Neural progenitor cell (in vitro differentiated cells): ENCODE measurements around the gene TNIK. TPM values are rescaled to one million over a fixed set of nuclear protein-coding genes. Genes with fewer than 3 reads are reported as not detected.

Experiments
- DNase-seq: peaks from one replicate; pipeline ENCODE4 v3.0.0-alpha.2; 2016; ENCODE audit warnings: low spot score
- H2AFZ ChIP-seq: fragments of 200-600 bp; sonication (generic); replicated peaks from 2 replicates; pipeline ENCODE4 v1.6.1; 2016; ENCODE audit warnings: antibody characterized with exemption
- H3F3A ChIP-seq: fragments of 200-600 bp; sonication (generic); 2 replicates; pipeline ENCODE4 v1.6.1; 2016; ENCODE audit warnings: antibody characterized with exemption, low read depth
- H3K27ac ChIP-seq: fragments of 200-600 bp; sonication (generic); 2 replicates; pipeline ENCODE4 v1.5.1; 2016; ENCODE audit warnings: mild to moderate bottlenecking
- H3K27me3 ChIP-seq: fragments of 200-600 bp; sonication (generic); 2 replicates; pipeline ENCODE4 v1.6.1; 2016; ENCODE audit warnings: mild to moderate bottlenecking, moderate library complexity
- H3K36me3 ChIP-seq: fragments of 200-600 bp; sonication (generic); 2 replicates; pipeline ENCODE4 v1.5.1; 2016
- H3K4me1 ChIP-seq: fragments of 200-600 bp; sonication (generic); 2 replicates; pipeline ENCODE4 v1.6.1; 2016; ENCODE audit warnings: mixed run types
- H3K4me2 ChIP-seq: fragments of 200-600 bp; sonication (generic); 2 replicates; pipeline ENCODE4 v1.6.1; 2016
- H3K4me3 ChIP-seq: fragments of 200-600 bp; sonication (generic); 2 replicates; pipeline ENCODE4 v1.5.1; 2016
- H3K79me2 ChIP-seq: fragments of 200-600 bp; sonication (generic); 2 replicates; pipeline ENCODE4 v1.6.1; 2016; ENCODE audit warnings: low read depth
- H3K9ac ChIP-seq: fragments of 200-600 bp; sonication (generic); 2 replicates; pipeline ENCODE4 v1.6.1; 2016
- H3K9me3 ChIP-seq: fragments of 200-600 bp; sonication (generic); 2 replicates; pipeline ENCODE4 v1.5.1; 2016; ENCODE audit warnings: low read depth
- H4K20me1 ChIP-seq: fragments of 200-600 bp; sonication (generic); 2 replicates; pipeline ENCODE4 v1.6.1; 2016; ENCODE audit warnings: low read depth
- H3K27ac Mint-ChIP-seq: 3 replicates; pipeline ENCODE4 v1.8.0; 2021; ENCODE audit warnings: mixed read lengths
- H3K27me3 Mint-ChIP-seq: 2 replicates; pipeline ENCODE4 v1.8.0; 2022; ENCODE audit warnings: low read depth, mild to moderate bottlenecking, inconsistent platforms, moderate library complexity, mixed read lengths; ENCODE audit not compliant: insufficient read depth
- H3K36me3 Mint-ChIP-seq: 3 replicates; pipeline ENCODE4 v1.8.0; 2021; ENCODE audit warnings: mixed read lengths
- H3K4me1 Mint-ChIP-seq: 3 replicates; pipeline ENCODE4 v1.8.0; 2021; ENCODE audit warnings: mixed read lengths
- H3K4me3 Mint-ChIP-seq: 3 replicates; pipeline ENCODE4 v1.8.0; 2021; ENCODE audit warnings: mild to moderate bottlenecking, moderate library complexity, mixed read lengths
- H3K9me3 Mint-ChIP-seq: 3 replicates; pipeline ENCODE4 v1.8.0; 2020; ENCODE audit warnings: mixed read lengths
- CTCF ChIP-seq: fragments of 200-600 bp; sonication (generic); IDR thresholded peaks from 2 replicates; pipeline ENCODE4 v1.5.1; 2017; ENCODE audit warnings: antibody characterized with exemption, mild to moderate bottlenecking
- EZH2 ChIP-seq: fragments of 200-600 bp; sonication (generic); IDR thresholded peaks from 2 replicates; pipeline ENCODE4 v1.6.1; 2017; ENCODE audit warnings: antibody characterized with exemption, mild to moderate bottlenecking, moderate library complexity
- EZH2phosphoT487 ChIP-seq: fragments of 200-600 bp; sonication (generic); IDR thresholded peaks from 2 replicates; pipeline ENCODE4 v1.6.1; 2017; ENCODE audit warnings: antibody characterized with exemption
- total RNA-seq: library from RNA; depleted of rRNA; stranded (reverse); fragments of >200 nt; gene quantifications from 2 replicates; pipeline ENCODE4 v1.2.3, GENCODE V29; 2015; ENCODE audit warnings: low replicate concordance

TNIK gene
- 3.0 and 5.0 TPM in 2 replicates for total RNA-seq

GRCh38 chr3:171459942-171460724 lies at the start of gene TNIK:
TNIK (minus strand) TSS chr3:171460405; CDS start chr3:171460063, 342 bp downstream.
- Histone ChIP-seq H3K4me1 (peaks cover 22% of the 10 kb centered on the region), H3K4me3 (peak within 1 kb of the TSS; percentile 61), H4K20me1 (peaks cover 4% of the 10 kb centered on the region), H3K9ac (no peak within 1 kb of the TSS), H3K27me3 (peaks cover 60% of the 10 kb centered on the region), H3K4me2 (peak within 1 kb of the TSS; percentile 86), H3K27ac (no peak within 1 kb of the TSS), H3K9me3 (no peaks in the 10 kb centered on the region), H2AFZ (peak within 1 kb of the TSS; percentile 93), H3K79me2 (peaks cover 8% of the 10 kb centered on the region), H3F3A (peaks cover 29% of the 10 kb centered on the region), H3K36me3 (no peaks in the 10 kb centered on the region)
- Mint-ChIP-seq H3K4me3 (peak within 1 kb of the TSS; percentile 99), H3K9me3 (peaks cover 3% of the 10 kb centered on the region), H3K4me1 (peaks cover 45% of the 10 kb centered on the region), H3K27ac (peak within 1 kb of the TSS; percentile 89), H3K27me3 (peaks cover 5% of the 10 kb centered on the region), H3K36me3 (no peaks in the 10 kb centered on the region)
- TF ChIP-seq EZH2 (no peak), CTCF (peak; percentile 29)
- DNase-seq: peak; percentile 83

DNA sequence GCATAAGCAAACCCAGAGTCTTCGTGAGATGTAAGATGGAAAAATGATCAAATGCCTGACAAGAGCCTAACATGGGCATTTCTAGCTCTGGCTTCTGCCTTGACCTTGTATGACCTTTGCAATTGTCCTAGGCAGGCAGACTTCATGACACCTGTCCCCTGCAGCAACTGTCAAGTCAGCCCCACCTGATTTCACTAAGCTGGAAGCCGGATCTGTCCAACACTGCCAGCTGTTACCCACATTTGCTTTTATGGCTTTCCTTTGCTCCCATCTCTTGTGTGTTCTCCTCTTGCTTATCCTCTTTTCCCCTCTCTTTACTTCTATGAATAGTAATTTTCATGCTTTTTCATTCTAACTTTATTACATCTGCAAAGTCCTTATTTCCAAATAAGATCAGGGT lies 48.5 kb upstream of the TNIK start:
- H3K79me2 ChIP-seq: no peaks in the 10 kb centered on the region
- no peak overlapping the region for H3K4me2 ChIP-seq
- no peaks in the 10 kb centered on the region for H4K20me1 ChIP-seq
- no peaks in the 10 kb centered on the region for H3K27me3 ChIP-seq
- H3K9me3 Mint-ChIP-seq: no peaks in the 10 kb centered on the region
- no peak for TF ChIP-seq EZH2phosphoT487
- peaks cover 2% of the 10 kb centered on the region for H3K27me3 Mint-ChIP-seq
- DNase-seq: no peak
- H3K9me3 ChIP-seq: no peaks in the 10 kb centered on the region
- no peak overlapping the region for H3K9ac ChIP-seq
- H3K36me3 ChIP-seq: no peaks in the 10 kb centered on the region
- no peak overlapping the region for H3K27ac ChIP-seq
- no peak overlapping the region for H3K4me3 ChIP-seq
- H3K4me1 ChIP-seq: no peaks in the 10 kb centered on the region
- no peak overlapping the region for H2AFZ ChIP-seq
- H3K4me1 Mint-ChIP-seq: no peaks in the 10 kb centered on the region
- H3K4me3 Mint-ChIP-seq: no peak overlapping the region
- no peaks in the 10 kb centered on the region for H3F3A ChIP-seq
- H3K36me3 Mint-ChIP-seq: no peaks in the 10 kb centered on the region
- H3K27ac Mint-ChIP-seq: no peak overlapping the region

GRCh38 chr3:171508206-171508605 lies 48.0 kb upstream of the TNIK start:
- H3K79me2 ChIP-seq: no peaks in the 10 kb centered on the region
- TF ChIP-seq EZH2phosphoT487: no peak
- no peak for TF ChIP-seq EZH2
- no peak for TF ChIP-seq CTCF
- Mint-ChIP-seq H3K4me1 (no peaks in the 10 kb centered on the region), H3K27me3 (peaks cover 2% of the 10 kb centered on the region), H3K27ac (no peak overlapping the region), H3K36me3 (no peaks in the 10 kb centered on the region), H3K9me3 (no peaks in the 10 kb centered on the region), H3K4me3 (no peak overlapping the region)
- H3K36me3 ChIP-seq: no peaks in the 10 kb centered on the region
- H3K4me1 ChIP-seq: no peaks in the 10 kb centered on the region
- H3F3A ChIP-seq: no peaks in the 10 kb centered on the region
- no peak overlapping the region for H3K9ac ChIP-seq
- DNase-seq: no peak
- H3K27me3 ChIP-seq: no peaks in the 10 kb centered on the region
- H3K27ac ChIP-seq: no peak overlapping the region
- no peak overlapping the region for H3K4me3 ChIP-seq
- H4K20me1 ChIP-seq: no peaks in the 10 kb centered on the region
- no peak overlapping the region for H2AFZ ChIP-seq
- H3K4me2 ChIP-seq: no peak overlapping the region
- no peaks in the 10 kb centered on the region for H3K9me3 ChIP-seq

DNA sequence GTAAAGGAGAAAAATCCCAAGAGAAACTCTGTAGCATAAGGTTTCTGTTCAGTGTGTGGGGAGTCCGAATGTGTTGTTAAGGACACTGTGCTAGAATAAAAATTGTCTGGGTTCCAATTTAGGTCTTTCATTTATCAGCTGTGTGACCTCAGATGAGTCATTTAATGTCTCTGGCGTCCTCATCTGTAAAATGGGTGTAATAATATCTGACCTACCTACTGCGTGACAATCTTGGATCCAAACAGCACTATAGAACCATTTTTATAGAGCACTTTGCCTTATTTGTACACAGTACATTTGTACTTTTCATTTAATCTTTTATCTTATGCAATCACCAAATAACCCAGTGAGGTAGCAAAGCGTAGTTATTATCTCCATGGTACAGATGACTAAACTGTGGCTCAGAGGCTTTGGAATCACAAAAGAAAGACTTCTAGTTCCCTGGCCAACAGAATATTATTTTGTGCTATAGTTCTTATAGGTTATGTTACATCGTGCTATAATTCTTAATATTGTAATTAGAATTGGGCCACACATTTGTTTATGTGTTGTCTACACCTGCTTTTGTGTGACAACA lies 46.6 kb upstream of the TNIK start:
- Histone ChIP-seq H3K4me1 (no peaks in the 10 kb centered on the region), H3K9ac (no peak overlapping the region), H3K27ac (no peak overlapping the region), H3K27me3 (no peaks in the 10 kb centered on the region), H4K20me1 (no peaks in the 10 kb centered on the region), H3F3A (no peaks in the 10 kb centered on the region), H3K4me3 (no peak overlapping the region), H3K4me2 (no peak overlapping the region), H2AFZ (no peak overlapping the region), H3K36me3 (no peaks in the 10 kb centered on the region), H3K79me2 (no peaks in the 10 kb centered on the region), H3K9me3 (no peaks in the 10 kb centered on the region)
- H3K36me3 Mint-ChIP-seq: no peaks in the 10 kb centered on the region
- no peaks in the 10 kb centered on the region for H3K4me1 Mint-ChIP-seq
- H3K4me3 Mint-ChIP-seq: no peak overlapping the region
- H3K27ac Mint-ChIP-seq: no peak overlapping the region
- DNase-seq: no peak
- peaks cover 2% of the 10 kb centered on the region for H3K27me3 Mint-ChIP-seq
- H3K9me3 Mint-ChIP-seq: no peaks in the 10 kb centered on the region
- TF ChIP-seq EZH2phosphoT487: no peak
- TF ChIP-seq EZH2: no peak
- no peak for TF ChIP-seq CTCF
